Activated B cell treated with CpG ODN at 0.5 μM for 24 hours (primary cell): ENCODE results near the gene YJEFN3. TPM values are rescaled to one million over a fixed set of nuclear protein-coding genes. Genes with fewer than 3 reads are reported as not detected.

Experiments used
- ATAC-seq: fragments of 200-7000 bp; cut with Tn5 transposase; one replicate; pipeline ENCODE4 v1.10.0; 2021; ENCODE audit warnings: low read depth, mild to moderate bottlenecking, moderate library complexity
- CTCF ChIA-PET: fragments of 350-600 bp; sonication (Branson Sonifier 250); formaldehyde crosslinking; loops from one replicate; lab custom pipeline; 2021; ENCODE audit warnings: antibody characterized with exemption; lab: Charles Lee
- POLR2A ChIA-PET: fragments of 350-600 bp; sonication (Branson Sonifier 250); formaldehyde crosslinking; loops from one replicate; lab custom pipeline; 2021; ENCODE audit warnings: antibody characterized with exemption; lab: Charles Lee
- DNase-seq: peaks from one replicate; pipeline ENCODE4 v3.0.0; 2022
- H3K27ac Mint-ChIP-seq: one replicate; pipeline ENCODE4 v1.8.0; 2020; ENCODE audit warnings: mixed read lengths
- H3K27me3 Mint-ChIP-seq: one replicate; pipeline ENCODE4 v1.8.0; 2021; ENCODE audit warnings: mixed read lengths
- H3K36me3 Mint-ChIP-seq: one replicate; pipeline ENCODE4 v1.8.0; 2021; ENCODE audit warnings: low read depth, mixed read lengths
- H3K4me1 Mint-ChIP-seq: one replicate; pipeline ENCODE4 v1.8.0; 2021; ENCODE audit warnings: mixed read lengths
- H3K4me3 Mint-ChIP-seq: one replicate; pipeline ENCODE4 v1.8.0; 2020; ENCODE audit warnings: mild to moderate bottlenecking, mixed read lengths
- H3K9me3 Mint-ChIP-seq: one replicate; pipeline ENCODE4 v1.8.0; 2020; ENCODE audit warnings: mixed read lengths
- intact Hi-C: fragments of 100-400 bp; cut with micrococcal nuclease; formaldehyde crosslinking; loops from one replicate; pipeline ENCODE4 v1.15.1; 2024
- total RNA-seq: library from RNA; stranded (reverse); gene quantifications from 2 replicates; pipeline ENCODE4 v1.2.3, GENCODE V29; 2022
- TF ChIP-seq, protein P1 (sequence below): fragments of 200-600 bp; IDR thresholded peaks from one replicate; pipeline ENCODE4 v1.8.0; 2022; ENCODE audit warnings: antibody characterized with exemption, mild to moderate bottlenecking

The YJEFN3 gene
- total RNA-seq, 1 donor from 2014 or later, result 9.1 TPM

DNA sequence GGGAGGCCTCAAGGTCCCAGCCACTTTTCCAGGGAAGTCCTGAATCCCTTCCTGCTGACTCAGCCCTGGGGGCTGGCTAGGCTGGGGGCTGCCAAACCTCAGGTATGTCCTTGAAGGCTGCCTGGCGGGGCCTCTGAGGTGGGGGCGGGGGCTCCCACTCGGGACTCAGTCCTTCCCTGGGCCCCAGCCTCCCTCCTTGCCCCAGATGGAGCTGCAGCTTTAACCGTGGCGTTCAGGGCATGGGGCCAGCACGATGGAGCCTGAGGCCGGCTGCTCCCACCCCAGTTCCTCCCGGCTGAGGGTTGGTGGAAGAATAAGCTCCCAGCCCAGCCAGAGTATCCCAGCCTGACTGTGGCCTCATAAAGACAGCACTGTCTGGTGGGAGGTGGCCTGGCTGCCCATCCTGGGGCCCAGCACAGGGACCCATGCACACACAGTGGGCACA, 21.8 kb downstream of the YJEFN3 start:
- Mint-ChIP-seq H3K4me1 (no peaks in the 10 kb centered on the region), H3K9me3 (peaks cover 2% of the 10 kb centered on the region), H3K27ac (no peak overlapping the region), H3K4me3 (no peak overlapping the region), H3K36me3 (no peaks in the 10 kb centered on the region), H3K27me3 (peaks cover 5% of the 10 kb centered on the region)
- ChIA-PET CTCF (no interaction called here), POLR2A (no interaction called here)
- no peak for ATAC-seq
- no peak for DNase-seq
- TF ChIP-seq, protein P1, sequence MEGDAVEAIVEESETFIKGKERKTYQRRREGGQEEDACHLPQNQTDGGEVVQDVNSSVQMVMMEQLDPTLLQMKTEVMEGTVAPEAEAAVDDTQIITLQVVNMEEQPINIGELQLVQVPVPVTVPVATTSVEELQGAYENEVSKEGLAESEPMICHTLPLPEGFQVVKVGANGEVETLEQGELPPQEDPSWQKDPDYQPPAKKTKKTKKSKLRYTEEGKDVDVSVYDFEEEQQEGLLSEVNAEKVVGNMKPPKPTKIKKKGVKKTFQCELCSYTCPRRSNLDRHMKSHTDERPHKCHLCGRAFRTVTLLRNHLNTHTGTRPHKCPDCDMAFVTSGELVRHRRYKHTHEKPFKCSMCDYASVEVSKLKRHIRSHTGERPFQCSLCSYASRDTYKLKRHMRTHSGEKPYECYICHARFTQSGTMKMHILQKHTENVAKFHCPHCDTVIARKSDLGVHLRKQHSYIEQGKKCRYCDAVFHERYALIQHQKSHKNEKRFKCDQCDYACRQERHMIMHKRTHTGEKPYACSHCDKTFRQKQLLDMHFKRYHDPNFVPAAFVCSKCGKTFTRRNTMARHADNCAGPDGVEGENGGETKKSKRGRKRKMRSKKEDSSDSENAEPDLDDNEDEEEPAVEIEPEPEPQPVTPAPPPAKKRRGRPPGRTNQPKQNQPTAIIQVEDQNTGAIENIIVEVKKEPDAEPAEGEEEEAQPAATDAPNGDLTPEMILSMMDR, result no peak
- intact Hi-C loops, result no loop called here

DNA sequence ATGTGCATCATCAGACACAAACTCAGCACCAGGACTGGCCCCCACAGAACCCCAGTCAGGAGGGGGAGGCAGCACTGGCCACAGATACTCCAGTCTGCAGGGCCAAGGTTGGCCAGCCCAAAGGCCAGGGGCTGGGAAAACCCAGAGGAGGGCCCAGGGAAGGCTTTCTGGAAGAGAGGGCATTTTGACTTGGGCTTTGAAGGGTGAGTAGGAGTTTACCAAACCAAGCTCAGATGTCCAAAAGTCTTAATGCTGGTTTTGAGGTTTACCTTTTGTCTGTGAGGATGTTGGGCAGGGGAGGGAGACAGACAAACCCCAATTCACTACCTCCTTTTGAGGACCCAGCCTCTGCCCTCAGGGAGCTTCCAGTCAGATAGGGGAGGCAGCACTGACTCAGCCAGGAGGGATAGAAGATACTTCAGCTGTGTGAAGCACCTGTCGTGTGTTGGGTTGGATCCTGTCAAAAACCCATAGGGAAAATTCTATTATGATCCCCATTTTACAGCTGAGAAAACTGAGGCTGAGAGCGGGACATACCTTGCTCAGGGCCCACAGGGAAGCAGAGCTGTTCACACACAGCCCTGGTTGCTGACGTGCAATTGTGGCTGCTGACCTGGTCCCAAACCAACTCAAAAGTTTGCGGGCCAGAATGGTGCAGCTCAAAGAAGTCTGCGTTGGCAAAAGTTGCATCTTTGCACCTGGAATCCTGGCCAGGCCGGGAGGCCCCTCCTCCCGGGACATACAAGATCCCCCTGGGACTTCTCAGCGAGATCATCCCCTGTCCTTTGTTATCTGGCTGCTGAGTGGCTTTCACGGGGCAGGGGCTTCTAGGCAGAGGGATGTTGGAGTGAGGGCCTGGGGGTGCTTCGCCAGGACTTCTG, 22.5 kb downstream of the YJEFN3 start:
- DNase-seq (no peak), ATAC-seq (no peak)
- ChIA-PET POLR2A (interaction anchor here (0.6 kb wide), 1 partner anchor 140 kb away, joined by 6 read pairs; no protein-coding TSS in a partner anchor), CTCF (interaction anchor here (0.8 kb wide), 1 partner anchor 9 kb away, joined by 3 read pairs; no protein-coding TSS in a partner anchor)
- Mint-ChIP-seq H3K4me3 (no peak overlapping the region), H3K36me3 (no peaks in the 10 kb centered on the region), H3K27ac (no peak overlapping the region), H3K9me3 (peaks cover 2% of the 10 kb centered on the region), H3K4me1 (no peaks in the 10 kb centered on the region), H3K27me3 (peaks cover 5% of the 10 kb centered on the region)
- TF ChIP-seq, protein P1, result no peak
- intact Hi-C loops, result no loop called here

GRCh38 chr19:19551853-19552192, 23.1 kb downstream of the YJEFN3 start:
- ATAC-seq (no peak), DNase-seq (no peak)
- intact Hi-C loops, result no loop called here
- POLR2A ChIA-PET, result no interaction called here
- no peak overlapping the region for H3K27ac Mint-ChIP-seq
- no peak overlapping the region for H3K4me3 Mint-ChIP-seq
- CTCF ChIA-PET, result interaction anchor here (0.8 kb wide), 1 partner anchor 9 kb away, joined by 3 read pairs; no protein-coding TSS in a partner anchor
- TF ChIP-seq, protein P1, result no peak
- no peaks in the 10 kb centered on the region for H3K4me1 Mint-ChIP-seq
- peaks cover 2% of the 10 kb centered on the region for H3K9me3 Mint-ChIP-seq
- peaks cover 5% of the 10 kb centered on the region for H3K27me3 Mint-ChIP-seq
- H3K36me3 Mint-ChIP-seq, result no peaks in the 10 kb centered on the region

DNA sequence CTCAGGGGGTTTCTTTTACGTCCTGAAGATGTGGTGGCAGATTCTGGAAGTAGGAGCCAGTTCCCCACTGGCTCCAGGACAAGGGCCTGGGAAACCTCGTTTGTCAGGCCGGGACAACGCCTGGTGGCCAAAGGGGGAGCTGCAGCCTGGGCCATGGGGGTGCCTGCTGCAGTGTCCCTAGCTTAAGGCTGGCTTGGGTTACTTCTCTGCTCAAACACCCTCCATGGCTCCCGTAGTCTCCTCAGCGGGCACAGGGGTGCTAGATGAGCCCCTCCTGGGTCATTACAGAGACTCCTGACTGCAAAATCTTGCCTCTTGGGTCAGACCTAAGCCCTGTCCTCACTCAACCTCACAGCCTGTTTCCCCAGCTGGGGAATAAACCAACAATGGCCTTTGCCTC, 24.1 kb downstream of the YJEFN3 start:
- ChIA-PET CTCF (interaction anchor here (0.7 to 1.3 kb wide), 2 partner anchors 43 to 44 kb away, joined by 3 read pairs; no protein-coding TSS in a partner anchor), POLR2A (interaction anchor here (1.2 kb wide), 1 partner anchor 111 kb away, joined by 3 read pairs; no protein-coding TSS in a partner anchor)
- peaks cover 2% of the 10 kb centered on the region for H3K9me3 Mint-ChIP-seq
- no peak overlapping the region for H3K4me3 Mint-ChIP-seq
- H3K36me3 Mint-ChIP-seq, result no peaks in the 10 kb centered on the region
- no peaks in the 10 kb centered on the region for H3K4me1 Mint-ChIP-seq
- H3K27ac Mint-ChIP-seq, result no peak overlapping the region
- DNase-seq (no peak), ATAC-seq (peak; percentile 65)
- peaks cover 5% of the 10 kb centered on the region for H3K27me3 Mint-ChIP-seq
- TF ChIP-seq, protein P1, result no peak
- intact Hi-C loops, result no loop called here

GRCh38 chr19:19553670-19554069, 25.0 kb downstream of the YJEFN3 start:
- H3K27me3 Mint-ChIP-seq, result peaks cover 5% of the 10 kb centered on the region
- H3K27ac Mint-ChIP-seq, result no peak overlapping the region
- H3K36me3 Mint-ChIP-seq, result no peaks in the 10 kb centered on the region
- CTCF ChIA-PET, result interaction anchor here (0.8 to 1.3 kb wide), 6 partner anchors 21 to 369 kb away, joined by 3 to 9 read pairs (median 3); no protein-coding TSS in a partner anchor
- no peaks in the 10 kb centered on the region for H3K4me1 Mint-ChIP-seq
- intact Hi-C loops, result loop anchor here (2.0 kb wide), 1 partner anchor 21 kb away; no protein-coding TSS in a partner anchor
- POLR2A ChIA-PET, result interaction anchor here (0.6 to 1.0 kb wide), 2 partner anchors 12 to 18 kb away, joined by 3 to 6 read pairs; no protein-coding TSS in a partner anchor
- peaks cover 2% of the 10 kb centered on the region for H3K9me3 Mint-ChIP-seq
- no peak overlapping the region for H3K4me3 Mint-ChIP-seq
- DNase-seq (no peak), ATAC-seq (no peak)
- TF ChIP-seq, protein P1, result no peak
